ENCODE results near the gene FAM193A. TPM values are rescaled to one million over a fixed set of nuclear protein-coding genes. Genes with fewer than 3 reads are reported as not detected.

Gene FAM193A
- total RNA-seq, 1 experiment from 2014 or later = 13.6 TPM

GRCh38 chr4:2492970-2493369 lies 43.5 kb upstream of the FAM193A start:
- Histone ChIP-seq H3K9me2 (replicated peaks; ENCODE audit: low read length) (no peaks in the 10 kb centered on the region), H3K9me3 (ENCODE audit: low read length) (no peaks in the 10 kb centered on the region), H3K4me1 (ENCODE audit: insufficient read depth, low read length) (no peaks in the 10 kb centered on the region), H3K27ac (ENCODE audit: low read length) (no peak overlapping the region), H3K27me3 (ENCODE audit: low read length) (no peaks in the 10 kb centered on the region), H3F3A (ENCODE audit: low read length, unreplicated experiment) (no peaks in the 10 kb centered on the region), H2AFZ (ENCODE audit: low read length) (no peak overlapping the region), H3K4me2 (ENCODE audit: low read length) (no peak overlapping the region), H3K36me3 (ENCODE audit: low read depth, low read length) (peaks cover 41% of the 10 kb centered on the region), H3K4me3 (ENCODE audit: low read length) (no peak overlapping the region), H3K9ac (ENCODE audit: low read length) (no peak overlapping the region), H4K20me1 (ENCODE audit: low read length) (peaks cover 23% of the 10 kb centered on the region; the same call in 1 of the 2 replicates), H3K79me2 (ENCODE audit: low read length) (peaks cover 53% of the 10 kb centered on the region)
- ATAC-seq (no peak), DNase-seq (no peak)
- ChIA-PET CTCF (no interaction called here), POLR2A (ENCODE audit: unreplicated experiment) (no interaction called here)
- no TSS peak for BruUV-seq (replicated peaks)
- TF ChIP-seq EZH2phosphoT487 (IDR thresholded peaks at IDR 0.05; ENCODE audit: borderline replicate concordance, low read length) = no peak
- no peak for TF ChIP-seq EZH2 (IDR thresholded peaks at IDR 0.05; ENCODE audit: low read length, unreplicated experiment)
- TF ChIP-seq CTCF (conservative IDR thresholded peaks at IDR 0.05; ENCODE audit: low read depth, low read length) = no peak
- intact Hi-C loops (cut with micrococcal nuclease) = no loop called here

- Histone ChIP-seq H3K27me3 (ENCODE audit: low read length) (no peaks in the 10 kb centered on the region), H3K4me3 (ENCODE audit: low read length) (no peak overlapping the region), H3K4me1 (ENCODE audit: insufficient read depth, low read length) (no peaks in the 10 kb centered on the region), H3K9me2 (replicated peaks; ENCODE audit: low read length) (no peaks in the 10 kb centered on the region), H3K9ac (ENCODE audit: low read length) (no peak overlapping the region), H3F3A (ENCODE audit: low read length, unreplicated experiment) (no peaks in the 10 kb centered on the region), H3K27ac (ENCODE audit: low read length) (no peak overlapping the region), H3K79me2 (ENCODE audit: low read length) (peaks cover 33% of the 10 kb centered on the region), H3K36me3 (ENCODE audit: low read depth, low read length) (peaks cover 40% of the 10 kb centered on the region), H3K9me3 (ENCODE audit: low read length) (no peaks in the 10 kb centered on the region), H2AFZ (ENCODE audit: low read length) (no peak overlapping the region), H4K20me1 (ENCODE audit: low read length) (peaks cover 15% of the 10 kb centered on the region; the same call in 1 of the 2 replicates), H3K4me2 (ENCODE audit: low read length) (no peak overlapping the region)
- ATAC-seq = no peak
- POLR2A ChIA-PET (ENCODE audit: unreplicated experiment) = no interaction called here
- no TSS peak for BruUV-seq (replicated peaks)
- TF ChIP-seq EZH2 (IDR thresholded peaks at IDR 0.05; ENCODE audit: low read length, unreplicated experiment) (no peak), EZH2phosphoT487 (IDR thresholded peaks at IDR 0.05; ENCODE audit: borderline replicate concordance, low read length) (no peak), CTCF (conservative IDR thresholded peaks at IDR 0.05; ENCODE audit: low read depth, low read length) (no peak)
- CTCF ChIA-PET = no interaction called here
- intact Hi-C loops (cut with micrococcal nuclease) = no loop called here
- DNase-seq = no peak
Measured at GRCh38 chr4:2494992-2495391, 41.5 kb upstream of the FAM193A start.

DNA sequence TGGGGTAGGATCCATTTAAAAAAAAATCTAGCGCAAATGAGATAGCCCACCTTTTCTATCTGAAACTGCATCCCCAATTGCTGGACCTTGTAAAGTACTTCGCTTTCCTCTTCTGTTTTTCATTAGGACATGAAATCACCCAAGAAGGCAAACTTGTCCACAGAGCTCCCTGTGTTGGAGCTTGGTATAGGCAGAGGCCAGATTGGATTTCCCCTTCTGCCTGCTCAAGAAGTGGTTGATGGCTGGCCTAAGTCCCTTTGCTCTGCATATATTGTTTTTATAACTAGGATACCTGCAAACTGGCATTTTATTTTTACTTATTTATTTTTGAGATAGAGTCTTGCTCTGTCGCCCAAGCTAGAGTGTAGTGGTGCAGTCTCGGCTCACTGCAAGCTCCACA lies 39.1 kb upstream of the FAM193A start:
- no peak overlapping the region for H2AFZ ChIP-seq (ENCODE audit: low read length)
- H3K79me2 ChIP-seq (ENCODE audit: low read length) = peaks cover 16% of the 10 kb centered on the region
- BruUV-seq (replicated peaks) = no TSS peak
- no peak overlapping the region for H3K9ac ChIP-seq (ENCODE audit: low read length)
- H3K4me2 ChIP-seq (ENCODE audit: low read length) = no peak overlapping the region
- no peaks in the 10 kb centered on the region for H3K9me2 ChIP-seq (replicated peaks; ENCODE audit: low read length)
- peaks cover 12% of the 10 kb centered on the region; the same call in 1 of the 2 replicates for H4K20me1 ChIP-seq (ENCODE audit: low read length)
- peaks cover 39% of the 10 kb centered on the region; the same call in 1 of the 2 replicates for H3K36me3 ChIP-seq (ENCODE audit: low read depth, low read length)
- TF ChIP-seq CTCF (conservative IDR thresholded peaks at IDR 0.05; ENCODE audit: low read depth, low read length) = no peak
- TF ChIP-seq EZH2 (IDR thresholded peaks at IDR 0.05; ENCODE audit: low read length, unreplicated experiment) = no peak
- no peak for TF ChIP-seq EZH2phosphoT487 (IDR thresholded peaks at IDR 0.05; ENCODE audit: borderline replicate concordance, low read length)
- H3K27ac ChIP-seq (ENCODE audit: low read length) = no peak overlapping the region
- H3K27me3 ChIP-seq (ENCODE audit: low read length) = no peaks in the 10 kb centered on the region
- no peak overlapping the region for H3K4me3 ChIP-seq (ENCODE audit: low read length)
- intact Hi-C loops (cut with micrococcal nuclease) = no loop called here
- no peaks in the 10 kb centered on the region for H3K9me3 ChIP-seq (ENCODE audit: low read length)
- H3F3A ChIP-seq (ENCODE audit: low read length, unreplicated experiment) = no peaks in the 10 kb centered on the region
- POLR2A ChIA-PET (ENCODE audit: unreplicated experiment) = no interaction called here
- ATAC-seq (no peak), DNase-seq (no peak)
- CTCF ChIA-PET = no interaction called here
- no peaks in the 10 kb centered on the region for H3K4me1 ChIP-seq (ENCODE audit: insufficient read depth, low read length)
